HG02943 (cell line): Measurements from ENCODE around the gene SRBD1.

Experiments used
- ATAC-seq: cut with Tn5 transposase; IDR thresholded peaks from one replicate; pipeline ENCODE4 v1.9.1; 2021; ENCODE audit warnings: mild to moderate bottlenecking, low read depth, moderate library complexity; ENCODE audit not compliant: unreplicated experiment

The SRBD1 gene

DNA sequence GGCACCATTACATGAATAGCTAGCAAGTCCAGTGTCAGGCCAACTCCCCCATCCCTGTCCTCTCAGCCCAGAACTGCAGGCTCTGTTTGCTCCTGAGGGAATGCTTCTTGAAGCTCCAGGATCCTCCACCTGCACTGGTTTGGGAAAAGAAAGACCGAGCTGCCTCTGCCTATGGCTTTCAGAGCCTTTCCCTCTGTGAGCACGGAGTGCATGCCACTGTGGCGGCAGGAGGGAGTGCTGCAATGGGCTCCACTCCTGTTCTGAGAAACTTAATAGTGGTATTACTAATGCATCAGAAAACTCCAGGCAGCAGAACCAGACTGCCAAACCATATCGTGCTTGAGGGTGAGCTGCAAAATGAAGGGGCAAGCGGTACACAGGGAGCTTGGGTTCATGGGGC is 271.8 kb downstream of the SRBD1 start:
- ATAC-seq = no peak
